GM19455 (cell line): ENCODE data around the gene VBP1.
"Not testable (repeated sequence)": the region's sequence is repeated elsewhere in the genome, so short reads cannot be mapped to it uniquely, and the experiment has no call there.

Experiments used
- ATAC-seq: cut with Tn5 transposase; IDR thresholded peaks from one replicate; pipeline ENCODE4 v1.9.1; 2021; ENCODE audit not compliant: unreplicated experiment

Gene VBP1

GRCh38 chrX:155263854-155264628 lies 47.8 kb downstream of the VBP1 start, which contains the start of gene RAB39B:
TSS of gene RAB39B (minus strand) at chrX:155264491. CDS start at chrX:155264288, 203 bp downstream.
- ATAC-seq: peak; percentile 88

GRCh38 chrX:155266439-155266838 lies 50.2 kb downstream of the VBP1 start:
- ATAC-seq: no peak

- not testable (repeated sequence) for ATAC-seq
Measured at GRCh38 chrX:155267995-155268394, 51.7 kb downstream of the VBP1 start.

GRCh38 chrX:155270969-155271368 lies 54.7 kb downstream of the VBP1 start:
- no peak for ATAC-seq

GRCh38 chrX:155279873-155280272 lies 63.6 kb downstream of the VBP1 start:
- no peak for ATAC-seq
